NCI-H2107 treated with DMSO at 0.1 percent for 48 hours (cell line): ENCODE data around the gene YDJC.
"Not testable (repeated sequence)": the region's sequence is repeated elsewhere in the genome, so short reads cannot be mapped to it uniquely, and the experiment has no call there.

Experiments
- DNase-seq: peaks from one replicate; lab custom pipeline; 2025; ENCODE audit not compliant: unreplicated experiment; lab: John Stamatoyannopoulos, UW

YDJC gene

DNA sequence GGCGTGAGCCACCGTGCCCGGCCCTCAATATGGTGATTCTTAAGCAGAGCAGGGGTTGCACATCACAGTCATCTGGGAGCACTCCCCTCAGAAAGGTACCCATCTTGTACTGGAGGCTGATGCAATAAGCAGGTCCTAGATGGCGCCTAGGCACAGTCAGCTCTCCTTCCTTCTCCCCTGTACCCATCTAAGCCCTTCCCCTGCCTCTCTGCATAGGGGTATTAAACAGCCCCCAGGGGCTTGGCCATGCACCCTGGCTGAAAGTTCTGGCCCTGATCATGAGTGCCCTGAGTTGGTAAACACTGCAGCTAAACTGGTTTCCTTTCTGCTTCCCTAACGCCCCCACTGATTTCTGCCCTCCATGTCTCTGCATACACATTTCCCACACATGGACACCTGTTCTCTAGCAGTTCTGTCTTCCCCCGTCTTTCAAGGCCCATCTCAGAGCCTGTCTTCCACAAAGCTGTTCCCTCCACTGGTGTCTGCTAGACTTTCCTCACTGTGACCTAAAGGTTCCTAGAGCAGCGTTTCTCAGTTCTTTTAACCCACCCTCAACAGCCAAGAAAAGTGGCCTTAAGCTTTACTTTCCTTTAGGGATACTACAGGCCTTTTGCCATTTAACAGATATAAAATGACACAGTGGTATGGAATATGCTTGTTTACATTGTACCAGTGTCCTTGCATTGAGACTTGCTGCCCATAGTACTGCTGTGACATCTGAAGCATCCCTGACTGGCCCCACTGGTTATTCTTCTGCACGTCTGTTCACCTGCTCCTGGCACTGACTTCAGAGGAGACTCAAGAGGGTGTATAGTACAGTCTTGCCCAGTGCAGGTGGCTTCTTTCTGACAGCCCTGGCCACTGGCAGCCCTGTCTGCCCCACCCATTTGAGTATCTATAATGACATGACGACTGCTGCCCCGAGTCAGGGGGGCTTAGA lies 46.8 kb downstream of the YDJC start:
- DNase-seq: no peak

GRCh38 chr22:21581009-21581713 lies 48.7 kb downstream of the YDJC start:
- not testable (repeated sequence) for DNase-seq

DNA sequence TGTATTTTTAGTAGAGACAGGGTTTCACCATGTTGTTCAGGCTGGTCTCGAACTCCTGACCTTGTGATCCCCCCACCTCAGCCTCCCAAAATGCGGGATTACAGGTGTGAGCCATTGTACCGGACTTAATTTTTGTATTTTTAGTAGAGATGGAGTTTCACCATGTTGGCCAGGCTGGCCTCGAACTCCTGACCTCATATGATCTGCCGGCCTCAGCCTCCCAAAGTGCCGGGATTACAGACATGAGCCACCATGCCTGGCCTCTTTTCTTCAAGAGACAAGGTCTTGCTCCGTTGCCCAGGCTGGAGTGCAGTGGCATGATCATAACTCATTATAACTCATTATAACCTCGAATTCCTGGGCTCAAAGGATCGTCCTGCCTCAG lies 49.2 kb downstream of the YDJC start:
- not testable (repeated sequence) for DNase-seq

DNA sequence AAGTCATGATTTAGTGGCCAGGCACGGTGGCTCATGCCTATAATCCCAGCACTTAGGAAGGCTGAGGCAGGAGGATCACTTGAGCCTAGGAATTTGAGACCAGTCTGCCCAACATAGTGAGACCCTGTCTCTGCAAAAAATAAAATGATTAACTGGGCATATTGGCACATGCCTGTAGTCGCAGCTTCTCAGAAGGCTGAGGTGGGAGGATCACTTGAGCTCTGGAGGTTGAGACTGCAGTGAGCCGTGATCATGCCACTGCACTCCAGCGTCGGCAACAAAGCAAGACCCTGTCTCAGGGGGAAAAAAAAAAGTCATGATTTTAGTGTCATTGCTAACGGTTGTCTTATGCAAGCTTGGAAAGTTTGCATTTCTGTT lies 50.4 kb downstream of the YDJC start:
- DNase-seq: no peak
